GM13976 (cell line): ENCODE results near the gene ABHD16B.

Source experiments
- DNase-seq: peaks from one replicate; pipeline ENCODE4 v3.0.0; 2012; ENCODE audit warnings: low spot score
- CTCF ChIP-seq: IDR thresholded peaks from 2 replicates; pipeline ENCODE4 v1.5.1; 2012; ENCODE audit warnings: borderline replicate concordance, mild to moderate bottlenecking; ENCODE audit not compliant: insufficient read depth; ENCODE audit errors: extremely low read depth, missing control alignments, control extremely low read depth
- in situ Hi-C: fragments of 300-500 bp; cut with MboI; formaldehyde crosslinking; loops from one replicate; pipeline ENCODE4 v1.12.0; 2022; ENCODE audit warnings: low sequenced_read_pairs, mixed read lengths, inconsistent platforms; ENCODE audit not compliant: unreplicated experiment

ABHD16B gene

GRCh38 chr20:63861365-63861934 is at the start of gene ABHD16B:
Gene ABHD16B (plus strand): TSS chr20:63861498. CDS start chr20:63861541, 43 bp downstream.
- no peak for TF ChIP-seq CTCF
- in situ Hi-C loops = loop anchor here (25.0 kb wide), 1 partner anchor 324 kb away; the partner anchor contains the start of genes PTK6 and SRMS
- no peak for DNase-seq

DNA sequence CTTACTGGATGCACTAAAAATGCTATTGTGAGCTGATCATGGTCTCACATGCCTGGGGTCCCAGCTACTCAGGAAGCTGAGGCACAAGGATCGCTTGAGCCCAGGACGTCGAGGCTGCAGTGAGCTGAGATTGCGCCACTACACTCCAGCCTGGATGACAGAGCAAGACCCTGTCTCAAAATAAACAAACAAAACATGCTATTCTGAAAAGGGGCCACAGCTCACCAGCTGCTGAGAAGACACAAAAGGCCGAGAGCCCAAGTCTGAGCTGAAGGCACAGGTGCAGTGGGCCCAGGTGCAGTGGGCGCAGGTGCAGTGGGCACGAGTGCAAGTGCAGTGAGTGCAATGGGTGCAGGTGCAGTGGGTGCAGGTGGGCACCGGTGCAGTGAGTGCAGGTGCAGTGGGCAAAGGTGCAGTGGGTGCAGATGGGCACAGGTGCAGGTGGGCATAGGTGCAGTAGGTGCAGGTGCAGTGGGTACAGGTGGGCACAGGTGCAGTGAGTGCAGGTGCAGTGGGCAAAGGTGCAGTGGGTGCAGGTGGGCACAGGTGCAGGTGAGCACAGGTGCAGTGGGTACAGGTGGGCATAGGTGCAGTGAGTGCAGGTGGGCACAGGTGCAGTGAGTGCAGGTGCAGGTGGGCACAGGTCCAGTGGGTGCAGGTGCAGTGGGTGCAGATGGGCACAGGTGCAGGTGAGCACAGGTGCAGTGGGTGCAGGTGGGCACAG is 46.2 kb upstream of the ABHD16B start:
- DNase-seq = no peak
- in situ Hi-C loops = no loop called here
- no peak for TF ChIP-seq CTCF

GRCh38 chr20:63815615-63816253 is 45.6 kb upstream of the ABHD16B start:
- no peak for DNase-seq
- in situ Hi-C loops = no loop called here
- TF ChIP-seq CTCF = no peak

DNA sequence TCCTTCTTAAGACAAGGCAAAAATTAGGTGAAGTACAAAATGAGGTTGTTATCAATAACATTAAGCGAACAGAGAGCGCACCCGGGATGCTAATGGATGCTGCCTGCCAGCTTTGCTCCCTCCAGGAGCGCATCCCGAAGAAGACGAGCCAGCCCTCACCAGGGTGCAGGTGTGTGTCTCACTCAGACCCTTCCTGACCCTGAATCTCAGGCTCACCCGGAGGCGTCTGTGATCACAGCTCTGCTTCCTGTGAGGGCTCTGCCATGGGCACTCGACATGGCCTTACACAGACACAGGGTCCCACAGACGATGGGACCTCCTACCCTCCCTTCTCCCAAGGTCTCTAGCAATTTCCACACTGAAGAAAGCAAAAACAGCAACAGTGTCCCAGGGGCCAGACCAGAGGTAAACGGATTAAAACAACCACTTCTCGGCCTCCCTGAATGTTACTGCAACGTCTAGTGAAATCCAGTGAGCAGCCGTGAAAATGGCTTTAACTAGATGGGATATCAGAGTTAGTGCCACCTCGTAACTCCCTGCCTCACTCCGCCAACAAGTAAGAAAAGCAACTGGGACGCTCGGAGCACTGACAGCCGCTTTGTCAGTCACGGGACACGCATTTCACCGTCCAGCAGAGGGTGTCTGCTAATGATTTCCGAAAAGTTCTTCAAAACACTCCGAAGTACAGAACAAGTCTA is 41.9 kb upstream of the ABHD16B start:
- DNase-seq = no peak
- no peak for TF ChIP-seq CTCF
- in situ Hi-C loops = no loop called here

DNA sequence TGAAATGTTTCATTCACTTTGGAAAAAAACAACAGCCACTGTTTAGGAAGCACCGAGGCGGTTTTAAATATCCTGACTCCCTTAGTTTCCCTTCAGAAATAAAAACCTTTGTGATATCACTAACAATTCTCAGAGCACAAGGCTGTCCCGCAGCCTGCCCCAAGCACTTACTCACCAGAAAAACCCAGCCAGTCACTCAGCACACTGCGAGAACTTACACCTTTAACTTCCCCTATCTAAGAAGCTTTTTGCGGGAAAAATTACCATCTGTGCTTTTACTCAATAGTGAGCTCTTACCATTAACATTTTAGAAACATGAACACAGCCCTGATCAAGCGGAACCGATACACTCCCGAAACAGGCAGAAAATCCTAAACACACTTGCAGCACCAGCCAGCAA is 39.5 kb upstream of the ABHD16B start:
- in situ Hi-C loops = no loop called here
- TF ChIP-seq CTCF = no peak
- no peak for DNase-seq

DNA sequence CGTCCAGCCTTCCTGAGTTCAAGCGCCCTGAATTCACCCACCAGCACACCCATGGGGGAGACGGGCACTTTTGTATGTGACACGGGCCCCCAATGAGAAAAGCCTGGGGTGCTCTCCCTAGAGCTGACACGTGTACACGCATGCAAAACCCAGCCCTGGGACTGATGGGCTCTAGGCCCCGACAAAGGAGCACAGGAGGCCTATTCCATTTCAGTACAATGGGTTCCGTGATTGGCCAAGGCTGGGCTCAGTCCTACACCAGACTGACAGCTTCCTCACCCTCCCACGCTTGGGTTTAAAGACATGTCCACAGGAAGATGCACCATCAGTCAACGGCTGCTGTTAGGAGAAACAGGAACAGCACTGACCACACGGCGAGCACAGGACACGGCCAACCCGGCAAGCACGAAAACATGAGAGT is 39.0 kb upstream of the ABHD16B start:
- in situ Hi-C loops = no loop called here
- TF ChIP-seq CTCF = no peak
- DNase-seq = no peak
